ENCODE results near the gene CACNA2D3. TPM values are rescaled to one million over a fixed set of nuclear protein-coding genes. Genes with fewer than 3 reads are reported as not detected.

CACNA2D3 gene
- total and polyA plus RNA-seq, 7 experiments from 2014 or later = 0.27 to 4.1 TPM; not detected in 5

GRCh38 chr3:55017876-55018275 lies 895.5 kb downstream of the CACNA2D3 start:
- POLR2A ChIA-PET = no interaction called here
- no peak overlapping the region for H3K27ac Mint-ChIP-seq

GRCh38 chr3:55030938-55031337 lies 908.6 kb downstream of the CACNA2D3 start:
- Histone ChIP-seq H3K27ac (ENCODE audit: low read depth, low read length) (no peak overlapping the region), H3K9me3 (ENCODE audit: control insufficient read depth in 2 of 3, low read length in 3 of 3) (no peaks in the 10 kb centered on the region), H3K36me3 (ENCODE audit: control insufficient read depth in 2 of 3, insufficient read depth in 3 of 3, low read length in 3 of 3) (no peaks in the 10 kb centered on the region), H3K27me3 (ENCODE audit: control insufficient read depth in 2 of 2, insufficient read depth in 2 of 2, low read length in 2 of 2) (no peaks in the 10 kb centered on the region), H3K4me1 (ENCODE audit: control insufficient read depth in 2 of 2, insufficient read depth in 2 of 2, low read length in 2 of 2) (no peaks in the 10 kb centered on the region), H3K4me3 (ENCODE audit: low read length) (no peak overlapping the region)
- intact Hi-C loops (cut with micrococcal nuclease) = no loop called here
- DNase-seq = no peak
- H3K27me3 Mint-ChIP-seq = peaks cover 0 to 6% (median 3%) of the 10 kb centered on the region in 5 donors
- H3K4me3 Mint-ChIP-seq = no peak overlapping the region
- no peak for ATAC-seq
- ChIA-PET CTCF (no interaction called here), POLR2A (no interaction called here)
- H3K27ac Mint-ChIP-seq = no peak overlapping the region
- H3K4me1 Mint-ChIP-seq = no peaks in the 10 kb centered on the region
- peaks cover 0 to 18% (median 3%) of the 10 kb centered on the region in 11 donors for H3K9me3 Mint-ChIP-seq
- peaks cover 0 to 4% (median 0%) of the 10 kb centered on the region in 5 donors for H3K36me3 Mint-ChIP-seq

More at GRCh38 chr3:55017876-55018275, 895.5 kb downstream of the CACNA2D3 start:
- Histone ChIP-seq H3K9me3 (ENCODE audit: control insufficient read depth in 2 of 3, low read length in 3 of 3) (no peaks in the 10 kb centered on the region), H3K27ac (ENCODE audit: low read depth, low read length) (no peak overlapping the region), H3K4me3 (ENCODE audit: low read length) (no peak overlapping the region), H3K4me1 (ENCODE audit: control insufficient read depth in 2 of 2, insufficient read depth in 2 of 2, low read length in 2 of 2) (no peaks in the 10 kb centered on the region), H3K27me3 (ENCODE audit: control insufficient read depth in 2 of 2, insufficient read depth in 2 of 2, low read length in 2 of 2) (no peaks in the 10 kb centered on the region), H3K36me3 (ENCODE audit: control insufficient read depth in 2 of 3, insufficient read depth in 3 of 3, low read length in 3 of 3) (no peaks in the 10 kb centered on the region)
- Mint-ChIP-seq H3K9me3 (peaks cover 0 to 13% (median 0%) of the 10 kb centered on the region in 11 donors), H3K27me3 (peaks cover 0 to 4% (median 0%) of the 10 kb centered on the region in 5 donors), H3K36me3 (no peaks in the 10 kb centered on the region), H3K4me3 (no peak overlapping the region), H3K4me1 (no peaks in the 10 kb centered on the region)
- ATAC-seq (no peak), DNase-seq (no peak)
- intact Hi-C loops (cut with micrococcal nuclease) = no loop called here
- CTCF ChIA-PET = no interaction called here

GRCh38 chr3:55036883-55037577 lies 914.7 kb downstream of the CACNA2D3 start:
- peaks cover 0 to 4% (median 0%) of the 10 kb centered on the region in 5 donors for H3K36me3 Mint-ChIP-seq
- ATAC-seq (no peak), DNase-seq (no peak)
- peaks cover 0 to 6% (median 4%) of the 10 kb centered on the region in 5 donors for H3K27me3 Mint-ChIP-seq
- H3K4me1 Mint-ChIP-seq = no peaks in the 10 kb centered on the region
- H3K4me3 ChIP-seq (ENCODE audit: low read length) = no peak overlapping the region
- H3K27ac Mint-ChIP-seq = no peak overlapping the region
- ChIA-PET CTCF (no interaction called here), POLR2A (no interaction called here)
- H3K27me3 ChIP-seq (ENCODE audit: control insufficient read depth in 2 of 2, insufficient read depth in 2 of 2, low read length in 2 of 2) = no peaks in the 10 kb centered on the region
- peaks cover 0 to 11% (median 0%) of the 10 kb centered on the region in 11 donors for H3K9me3 Mint-ChIP-seq
- intact Hi-C loops (cut with micrococcal nuclease) = no loop called here
- no peak overlapping the region for H3K4me3 Mint-ChIP-seq
- no peaks in the 10 kb centered on the region for H3K36me3 ChIP-seq (ENCODE audit: control insufficient read depth in 2 of 3, insufficient read depth in 3 of 3, low read length in 3 of 3)
- no peaks in the 10 kb centered on the region for H3K9me3 ChIP-seq (ENCODE audit: control insufficient read depth in 2 of 3, low read length in 3 of 3)
- H3K4me1 ChIP-seq (ENCODE audit: control insufficient read depth in 2 of 2, insufficient read depth in 2 of 2, low read length in 2 of 2) = no peaks in the 10 kb centered on the region
- no peak overlapping the region for H3K27ac ChIP-seq (ENCODE audit: low read depth, low read length)

GRCh38 chr3:55042591-55042990 lies 920.2 kb downstream of the CACNA2D3 start:
- DNase-seq (no peak), ATAC-seq (no peak)
- no peaks in the 10 kb centered on the region for H3K4me1 Mint-ChIP-seq
- Histone ChIP-seq H3K27me3 (ENCODE audit: control insufficient read depth in 2 of 2, insufficient read depth in 2 of 2, low read length in 2 of 2) (no peaks in the 10 kb centered on the region), H3K9me3 (ENCODE audit: control insufficient read depth in 2 of 3, low read length in 3 of 3) (no peaks in the 10 kb centered on the region), H3K4me1 (ENCODE audit: control insufficient read depth in 2 of 2, insufficient read depth in 2 of 2, low read length in 2 of 2) (no peaks in the 10 kb centered on the region), H3K27ac (ENCODE audit: low read depth, low read length) (no peak overlapping the region), H3K4me3 (ENCODE audit: low read length) (no peak overlapping the region), H3K36me3 (ENCODE audit: control insufficient read depth in 2 of 3, insufficient read depth in 3 of 3, low read length in 3 of 3) (no peaks in the 10 kb centered on the region)
- ChIA-PET POLR2A (no interaction called here), CTCF (no interaction called here)
- no peaks in the 10 kb centered on the region for H3K36me3 Mint-ChIP-seq
- peaks cover 0 to 9% (median 0%) of the 10 kb centered on the region in 11 donors for H3K9me3 Mint-ChIP-seq
- no peaks in the 10 kb centered on the region for H3K27me3 Mint-ChIP-seq
- intact Hi-C loops (cut with micrococcal nuclease) = no loop called here
- H3K27ac Mint-ChIP-seq = no peak overlapping the region
- H3K4me3 Mint-ChIP-seq = no peak overlapping the region

GRCh38 chr3:55044486-55044885 lies 922.1 kb downstream of the CACNA2D3 start:
- no peaks in the 10 kb centered on the region for H3K9me3 ChIP-seq (ENCODE audit: control insufficient read depth in 2 of 3, low read length in 3 of 3)
- intact Hi-C loops (cut with micrococcal nuclease) = no loop called here
- H3K4me1 ChIP-seq (ENCODE audit: control insufficient read depth in 2 of 2, insufficient read depth in 2 of 2, low read length in 2 of 2) = no peaks in the 10 kb centered on the region
- H3K4me3 ChIP-seq (ENCODE audit: low read length) = no peak overlapping the region
- H3K27me3 Mint-ChIP-seq = no peaks in the 10 kb centered on the region
- no peaks in the 10 kb centered on the region for H3K36me3 Mint-ChIP-seq
- H3K9me3 Mint-ChIP-seq = peaks cover 0 to 9% (median 0%) of the 10 kb centered on the region in 11 donors
- H3K27ac Mint-ChIP-seq = no peak overlapping the region
- H3K27me3 ChIP-seq (ENCODE audit: control insufficient read depth in 2 of 2, insufficient read depth in 2 of 2, low read length in 2 of 2) = no peaks in the 10 kb centered on the region
- H3K27ac ChIP-seq (ENCODE audit: low read depth, low read length) = no peak overlapping the region
- H3K4me3 Mint-ChIP-seq = no peak overlapping the region
- ChIA-PET POLR2A (no interaction called here), CTCF (no interaction called here)
- no peak for DNase-seq
- ATAC-seq = no peak
- no peaks in the 10 kb centered on the region for H3K4me1 Mint-ChIP-seq
- H3K36me3 ChIP-seq (ENCODE audit: control insufficient read depth in 2 of 3, insufficient read depth in 3 of 3, low read length in 3 of 3) = no peaks in the 10 kb centered on the region

- peaks cover 0 to 5% (median 0%) of the 10 kb centered on the region in 5 donors for H3K27me3 Mint-ChIP-seq
- ChIA-PET CTCF (no interaction called here), POLR2A (no interaction called here)
- Histone ChIP-seq H3K4me1 (ENCODE audit: control insufficient read depth in 2 of 2, insufficient read depth in 2 of 2, low read length in 2 of 2) (no peaks in the 10 kb centered on the region), H3K27me3 (ENCODE audit: control insufficient read depth in 2 of 2, insufficient read depth in 2 of 2, low read length in 2 of 2) (no peaks in the 10 kb centered on the region), H3K9me3 (ENCODE audit: control insufficient read depth in 2 of 3, low read length in 3 of 3) (no peaks in the 10 kb centered on the region), H3K27ac (ENCODE audit: low read depth, low read length) (no peak overlapping the region), H3K36me3 (ENCODE audit: control insufficient read depth in 2 of 3, insufficient read depth in 3 of 3, low read length in 3 of 3) (no peaks in the 10 kb centered on the region), H3K4me3 (ENCODE audit: low read length) (no peak overlapping the region)
- no peak overlapping the region for H3K27ac Mint-ChIP-seq
- peaks cover 0 to 6% (median 0%) of the 10 kb centered on the region in 5 donors for H3K36me3 Mint-ChIP-seq
- ATAC-seq = no peak
- intact Hi-C loops (cut with micrococcal nuclease) = no loop called here
- H3K9me3 Mint-ChIP-seq = peaks cover 0 to 27% (median 7%) of the 10 kb centered on the region in 11 donors
- H3K4me3 Mint-ChIP-seq = no peak overlapping the region
- no peak for DNase-seq
- no peaks in the 10 kb centered on the region for H3K4me1 Mint-ChIP-seq
Measured at GRCh38 chr3:55059027-55059629, 936.8 kb downstream of the CACNA2D3 start.
